SK-N-SH treated with all-trans-retinoic acid at 6 μM for 48 hours (cell line): ENCODE data around the gene COL23A1.
A peak's percentile ranks its signal among the peaks of the same experiment; 100 is the strongest.

Experiments
- ATAC-seq: fragments of 200-7000 bp; cut with Tn5 transposase; 3 replicates; pipeline ENCODE4 v1.9.1; 2020; ENCODE audit warnings: mild to moderate bottlenecking, moderate library complexity
- ARNTL ChIP-seq: fragments of 450-650 bp; formaldehyde crosslinking; IDR thresholded peaks from 2 replicates; pipeline ENCODE4 v1.5.0; 2020; ENCODE audit warnings: low read depth, mild to moderate bottlenecking, moderate library complexity, borderline replicate concordance
- BACH2 ChIP-seq: fragments of 250-450 bp; sonication (Bioruptor Pico); IDR thresholded peaks from 2 replicates; pipeline ENCODE4 v1.9.0; 2021; ENCODE audit warnings: mild to moderate bottlenecking, borderline replicate concordance
- ESRRG ChIP-seq: fragments of 250-450 bp; sonication (Bioruptor Pico); IDR thresholded peaks from 2 replicates; pipeline ENCODE4 v1.6.1; 2021; ENCODE audit warnings: mild to moderate bottlenecking
- GLIS3 ChIP-seq: fragments of 250-450 bp; sonication (Bioruptor Pico); IDR thresholded peaks from 2 replicates; pipeline ENCODE4 v1.5.0; 2020; ENCODE audit warnings: mild to moderate bottlenecking, moderate library complexity
- ISL1 ChIP-seq: fragments of 250-450 bp; sonication (Bioruptor Pico); IDR thresholded peaks from 2 replicates; pipeline ENCODE4 v2.1.2; 2022; ENCODE audit warnings: mild to moderate bottlenecking, moderate library complexity
- OSR1 ChIP-seq: fragments of 250-450 bp; sonication (Bioruptor Pico); IDR thresholded peaks from 2 replicates; pipeline ENCODE4 v1.8.0; 2022; ENCODE audit warnings: moderate library complexity, mild to moderate bottlenecking, inconsistent platforms
- PATZ1 ChIP-seq: fragments of 250-450 bp; sonication (Bioruptor Pico); IDR thresholded peaks from 2 replicates; pipeline ENCODE4 v1.8.0; 2020; ENCODE audit warnings: mild to moderate bottlenecking, moderate library complexity, borderline replicate concordance
- PPARA ChIP-seq: fragments of 250-450 bp; sonication (Bioruptor Pico); IDR thresholded peaks from 2 replicates; pipeline ENCODE4 v1.5.0; 2020; ENCODE audit warnings: mild to moderate bottlenecking, borderline replicate concordance
- RARB ChIP-seq: fragments of 250-450 bp; sonication (Bioruptor Pico); IDR thresholded peaks from 2 replicates; pipeline ENCODE4 v1.8.0; 2021; ENCODE audit warnings: mild to moderate bottlenecking, moderate library complexity
- SNAI2 ChIP-seq: fragments of 250-450 bp; sonication (Bioruptor Pico); IDR thresholded peaks from 2 replicates; pipeline ENCODE4 v1.5.0; 2020; ENCODE audit warnings: mild to moderate bottlenecking, moderate library complexity
- TCF4 ChIP-seq: fragments of 250-450 bp; sonication (Bioruptor Pico); IDR thresholded peaks from 2 replicates; pipeline ENCODE4 v1.8.0; 2021; ENCODE audit warnings: mild to moderate bottlenecking, moderate library complexity, borderline replicate concordance
- TOX ChIP-seq: fragments of 250-450 bp; sonication (Bioruptor Pico); IDR thresholded peaks from 2 replicates; pipeline ENCODE4 v1.8.0; 2021; ENCODE audit warnings: mild to moderate bottlenecking, moderate library complexity, borderline replicate concordance
- ZC3H10 ChIP-seq: fragments of 250-450 bp; sonication (Bioruptor Pico); IDR thresholded peaks from 2 replicates; pipeline ENCODE4 v1.5.1; 2021; ENCODE audit warnings: mild to moderate bottlenecking, moderate library complexity
- ZFP3 ChIP-seq: fragments of 250-450 bp; sonication (Bioruptor Pico); IDR thresholded peaks from 2 replicates; pipeline ENCODE4 v1.5.0; 2020; ENCODE audit warnings: mild to moderate bottlenecking, moderate library complexity
- ZFP30 ChIP-seq: fragments of 450-650 bp; formaldehyde crosslinking; IDR thresholded peaks from 2 replicates; pipeline ENCODE4 v1.5.0; 2022; ENCODE audit warnings: mild to moderate bottlenecking, moderate library complexity
- ZNF565 ChIP-seq: fragments of 450-650 bp; formaldehyde crosslinking; conservative IDR thresholded peaks from 2 replicates; pipeline ENCODE4 v1.5.0; 2020; ENCODE audit warnings: low read depth, mild to moderate bottlenecking, moderate library complexity
- ZNF70 ChIP-seq: fragments of 450-650 bp; formaldehyde crosslinking; IDR thresholded peaks from 2 replicates; pipeline ENCODE4 v1.5.0; 2020; ENCODE audit warnings: mild to moderate bottlenecking, moderate library complexity
- ZNF8 ChIP-seq: fragments of 450-650 bp; formaldehyde crosslinking; IDR thresholded peaks from 2 replicates; pipeline ENCODE4 v1.5.0; 2020; ENCODE audit warnings: mild to moderate bottlenecking, moderate library complexity
- TF ChIP-seq, protein P1 (sequence below): fragments of 250-450 bp; sonication (Bioruptor Pico); IDR thresholded peaks from 2 replicates; pipeline ENCODE4 v1.5.1; 2021; ENCODE audit warnings: mild to moderate bottlenecking, moderate library complexity
- TF ChIP-seq, protein P2 (sequence below): fragments of 250-450 bp; sonication (Bioruptor Pico); IDR thresholded peaks from 2 replicates; pipeline ENCODE4 v1.8.0; 2021; ENCODE audit warnings: low read depth, mild to moderate bottlenecking, moderate library complexity, borderline replicate concordance
- TF ChIP-seq, protein P3 (sequence below): fragments of 250-450 bp; sonication (Bioruptor Pico); IDR thresholded peaks from 2 replicates; pipeline ENCODE4 v1.5.1; 2020; ENCODE audit warnings: low read depth, mild to moderate bottlenecking, moderate library complexity

Gene COL23A1

GRCh38 chr5:178214160-178214803 is 375.9 kb downstream of the COL23A1 start:
- ATAC-seq = peak; percentile 2; the same call in 1 of the 3 replicates
- TF ChIP-seq SNAI2 (CRISPR knock-in tag) = no peak
- TF ChIP-seq ZFP3 (CRISPR knock-in tag) = no peak
- TF ChIP-seq, protein P1, sequence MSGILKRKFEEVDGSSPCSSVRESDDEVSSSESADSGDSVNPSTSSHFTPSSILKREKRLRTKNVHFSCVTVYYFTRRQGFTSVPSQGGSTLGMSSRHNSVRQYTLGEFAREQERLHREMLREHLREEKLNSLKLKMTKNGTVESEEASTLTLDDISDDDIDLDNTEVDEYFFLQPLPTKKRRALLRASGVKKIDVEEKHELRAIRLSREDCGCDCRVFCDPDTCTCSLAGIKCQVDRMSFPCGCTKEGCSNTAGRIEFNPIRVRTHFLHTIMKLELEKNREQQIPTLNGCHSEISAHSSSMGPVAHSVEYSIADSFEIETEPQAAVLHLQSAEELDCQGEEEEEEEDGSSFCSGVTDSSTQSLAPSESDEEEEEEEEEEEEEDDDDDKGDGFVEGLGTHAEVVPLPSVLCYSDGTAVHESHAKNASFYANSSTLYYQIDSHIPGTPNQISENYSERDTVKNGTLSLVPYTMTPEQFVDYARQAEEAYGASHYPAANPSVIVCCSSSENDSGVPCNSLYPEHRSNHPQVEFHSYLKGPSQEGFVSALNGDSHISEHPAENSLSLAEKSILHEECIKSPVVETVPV (CRISPR knock-in tag) = no peak
- no peak for TF ChIP-seq PATZ1
- no peak for TF ChIP-seq ZFP30 (CRISPR knock-in tag)
- TF ChIP-seq ESRRG (CRISPR knock-in tag) = no peak
- TF ChIP-seq BACH2 = no peak
- TF ChIP-seq, all 23 proteins: peak for 0

DNA sequence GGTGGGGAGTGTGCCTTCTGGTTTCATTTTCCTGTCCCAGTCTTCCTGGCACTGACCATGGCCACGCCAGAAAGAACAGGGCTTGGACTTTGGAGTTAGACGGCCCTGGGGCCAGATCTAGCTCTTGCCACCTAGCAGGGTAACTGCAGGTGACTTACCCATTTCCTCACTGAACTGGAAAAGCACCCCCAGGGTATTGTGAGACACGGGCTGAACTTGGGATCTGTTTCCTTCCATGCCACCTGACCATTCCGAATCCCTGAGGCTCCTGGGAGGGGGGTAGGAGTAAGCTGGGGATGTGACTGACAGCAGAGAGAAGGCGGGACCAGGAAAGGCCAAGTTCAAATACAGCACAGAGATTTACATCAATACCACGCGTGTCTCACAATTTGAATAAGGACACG is 376.4 kb downstream of the COL23A1 start:
- no peak for ATAC-seq

GRCh38 chr5:178213003-178213461 is 377.2 kb downstream of the COL23A1 start:
- ATAC-seq = peak; percentile 6
- TF ChIP-seq GLIS3 (CRISPR knock-in tag) (no peak), PPARA (no peak), ARNTL (CRISPR knock-in tag) (no peak), ZFP3 (CRISPR knock-in tag) (no peak), RARB (CRISPR knock-in tag) (no peak), TCF4 (CRISPR knock-in tag) (no peak), ESRRG (CRISPR knock-in tag) (no peak), BACH2 (no peak), ZNF70 (no peak), TOX (CRISPR knock-in tag) (no peak), ZNF8 (CRISPR knock-in tag) (no peak), ISL1 (CRISPR knock-in tag) (no peak), ZNF565 (no peak)
- TF ChIP-seq, protein P2, sequence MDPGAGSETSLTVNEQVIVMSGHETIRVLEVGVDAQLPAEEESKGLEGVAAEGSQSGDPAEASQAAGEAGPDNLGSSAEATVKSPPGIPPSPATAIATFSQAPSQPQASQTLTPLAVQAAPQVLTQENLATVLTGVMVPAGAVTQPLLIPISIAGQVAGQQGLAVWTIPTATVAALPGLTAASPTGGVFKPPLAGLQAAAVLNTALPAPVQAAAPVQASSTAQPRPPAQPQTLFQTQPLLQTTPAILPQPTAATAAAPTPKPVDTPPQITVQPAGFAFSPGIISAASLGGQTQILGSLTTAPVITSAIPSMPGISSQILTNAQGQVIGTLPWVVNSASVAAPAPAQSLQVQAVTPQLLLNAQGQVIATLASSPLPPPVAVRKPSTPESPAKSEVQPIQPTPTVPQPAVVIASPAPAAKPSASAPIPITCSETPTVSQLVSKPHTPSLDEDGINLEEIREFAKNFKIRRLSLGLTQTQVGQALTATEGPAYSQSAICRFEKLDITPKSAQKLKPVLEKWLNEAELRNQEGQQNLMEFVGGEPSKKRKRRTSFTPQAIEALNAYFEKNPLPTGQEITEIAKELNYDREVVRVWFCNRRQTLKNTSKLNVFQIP (CRISPR knock-in tag) = no peak
- TF ChIP-seq, protein P3, sequence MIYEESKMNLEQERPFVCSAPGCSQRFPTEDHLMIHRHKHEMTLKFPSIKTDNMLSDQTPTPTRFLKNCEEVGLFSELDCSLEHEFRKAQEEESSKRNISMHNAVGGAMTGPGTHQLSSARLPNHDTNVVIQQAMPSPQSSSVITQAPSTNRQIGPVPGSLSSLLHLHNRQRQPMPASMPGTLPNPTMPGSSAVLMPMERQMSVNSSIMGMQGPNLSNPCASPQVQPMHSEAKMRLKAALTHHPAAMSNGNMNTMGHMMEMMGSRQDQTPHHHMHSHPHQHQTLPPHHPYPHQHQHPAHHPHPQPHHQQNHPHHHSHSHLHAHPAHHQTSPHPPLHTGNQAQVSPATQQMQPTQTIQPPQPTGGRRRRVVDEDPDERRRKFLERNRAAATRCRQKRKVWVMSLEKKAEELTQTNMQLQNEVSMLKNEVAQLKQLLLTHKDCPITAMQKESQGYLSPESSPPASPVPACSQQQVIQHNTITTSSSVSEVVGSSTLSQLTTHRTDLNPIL (CRISPR knock-in tag) = no peak
- TF ChIP-seq, protein P1 (CRISPR knock-in tag) = no peak

More for the DNA sequence above, 376.4 kb downstream of the COL23A1 start:
- TF ChIP-seq SNAI2 (CRISPR knock-in tag) = no peak
- no peak for TF ChIP-seq ZFP3 (CRISPR knock-in tag)
- TF ChIP-seq, protein P1 (CRISPR knock-in tag) = no peak
- TF ChIP-seq ISL1 (CRISPR knock-in tag) = no peak
- no peak for TF ChIP-seq TCF4 (CRISPR knock-in tag)
- TF ChIP-seq OSR1 = no peak
- no peak for TF ChIP-seq ARNTL (CRISPR knock-in tag)
- no peak for TF ChIP-seq GLIS3 (CRISPR knock-in tag)
- no peak for TF ChIP-seq ZNF70
- no peak for TF ChIP-seq BACH2
- TF ChIP-seq, protein P2 (CRISPR knock-in tag) = no peak
- TF ChIP-seq ZC3H10 (CRISPR knock-in tag) = no peak
- TF ChIP-seq, all 23 proteins: peak for 0
